HG02571 (cell line): ENCODE measurements around the gene CSF1.

ENCODE experiments used
- ATAC-seq: cut with Tn5 transposase; IDR thresholded peaks from one replicate; pipeline ENCODE4 v1.9.1; 2021; ENCODE audit warnings: mild to moderate bottlenecking, moderate library complexity; ENCODE audit not compliant: unreplicated experiment

CSF1 gene

DNA sequence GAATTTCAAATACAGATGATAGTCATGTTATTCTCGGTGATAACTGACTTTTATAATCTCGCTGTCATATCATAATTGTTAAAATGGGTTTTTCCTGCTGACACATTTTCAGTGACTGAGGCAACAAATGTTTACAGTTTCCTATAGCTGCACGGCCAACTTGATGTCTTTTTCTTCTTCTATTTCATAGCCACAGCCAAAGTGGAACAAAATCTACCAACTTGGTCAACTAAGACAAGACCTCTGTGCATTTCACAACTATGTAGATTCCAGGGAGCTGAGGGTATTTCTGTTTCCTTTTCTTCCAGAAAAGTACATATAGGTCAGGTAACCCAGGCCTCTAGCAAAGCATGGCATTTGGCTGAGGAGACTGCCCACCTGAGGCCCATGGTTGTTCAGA, 63.5 kb downstream of the CSF1 start:
- no peak for ATAC-seq

DNA sequence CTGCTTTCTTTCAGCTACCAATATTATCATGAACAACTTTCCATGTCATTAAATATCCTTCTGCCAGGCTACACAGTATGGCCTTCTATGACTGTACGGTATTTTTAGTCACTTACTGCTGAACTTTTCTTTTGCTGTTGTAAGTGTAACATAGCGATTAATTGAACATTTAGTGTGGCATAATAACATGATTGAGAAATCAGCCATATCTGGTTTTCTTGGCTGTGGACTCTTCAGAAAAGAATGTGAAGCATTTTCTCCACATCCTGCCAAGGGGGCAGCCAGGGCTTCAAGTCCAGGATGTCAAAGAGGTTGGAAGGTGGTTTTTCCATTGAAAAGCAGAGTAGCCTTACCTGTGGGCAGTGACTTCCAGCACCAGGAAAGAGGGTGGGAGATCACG, 65.1 kb downstream of the CSF1 start:
- no peak for ATAC-seq

DNA sequence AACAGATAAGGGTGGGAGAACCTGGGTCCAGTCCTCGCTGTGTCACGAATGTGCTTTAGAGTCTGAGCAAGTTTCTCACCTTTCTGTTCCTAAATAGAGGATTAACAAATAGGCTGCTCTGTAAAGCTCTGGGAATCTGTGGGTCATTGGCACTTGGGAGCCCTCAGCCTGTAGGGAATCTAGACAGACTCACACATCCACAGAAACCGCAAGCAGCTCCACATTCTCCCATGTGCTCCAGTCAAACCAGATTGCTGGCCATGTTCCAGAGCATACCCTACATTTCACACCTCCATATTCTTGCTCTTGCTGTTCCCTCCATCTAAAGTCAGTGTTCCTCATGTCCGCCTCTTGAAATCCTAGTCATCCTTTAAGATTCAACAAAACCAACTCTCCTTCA, 66.1 kb downstream of the CSF1 start:
- no peak for ATAC-seq

DNA sequence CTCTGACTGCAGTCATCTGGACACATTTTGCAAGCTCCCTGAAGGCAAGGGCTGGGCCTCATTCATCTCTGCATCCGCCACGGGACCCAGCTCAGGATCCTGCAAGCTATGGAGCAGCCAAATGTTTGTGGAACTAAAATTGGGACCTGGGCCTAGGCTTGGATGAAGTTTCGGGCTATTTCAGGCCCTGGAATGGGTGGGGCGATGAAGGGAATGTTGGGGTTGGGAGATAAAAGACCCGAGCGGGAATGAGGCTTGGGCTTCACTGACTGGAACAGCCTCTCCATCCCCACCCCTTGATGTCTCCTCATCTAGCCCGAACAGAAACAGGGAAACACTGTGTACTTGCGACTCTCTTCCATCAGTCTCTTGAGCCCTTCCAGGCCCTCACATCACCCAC, 66.6 kb downstream of the CSF1 start:
- ATAC-seq, result no peak

DNA sequence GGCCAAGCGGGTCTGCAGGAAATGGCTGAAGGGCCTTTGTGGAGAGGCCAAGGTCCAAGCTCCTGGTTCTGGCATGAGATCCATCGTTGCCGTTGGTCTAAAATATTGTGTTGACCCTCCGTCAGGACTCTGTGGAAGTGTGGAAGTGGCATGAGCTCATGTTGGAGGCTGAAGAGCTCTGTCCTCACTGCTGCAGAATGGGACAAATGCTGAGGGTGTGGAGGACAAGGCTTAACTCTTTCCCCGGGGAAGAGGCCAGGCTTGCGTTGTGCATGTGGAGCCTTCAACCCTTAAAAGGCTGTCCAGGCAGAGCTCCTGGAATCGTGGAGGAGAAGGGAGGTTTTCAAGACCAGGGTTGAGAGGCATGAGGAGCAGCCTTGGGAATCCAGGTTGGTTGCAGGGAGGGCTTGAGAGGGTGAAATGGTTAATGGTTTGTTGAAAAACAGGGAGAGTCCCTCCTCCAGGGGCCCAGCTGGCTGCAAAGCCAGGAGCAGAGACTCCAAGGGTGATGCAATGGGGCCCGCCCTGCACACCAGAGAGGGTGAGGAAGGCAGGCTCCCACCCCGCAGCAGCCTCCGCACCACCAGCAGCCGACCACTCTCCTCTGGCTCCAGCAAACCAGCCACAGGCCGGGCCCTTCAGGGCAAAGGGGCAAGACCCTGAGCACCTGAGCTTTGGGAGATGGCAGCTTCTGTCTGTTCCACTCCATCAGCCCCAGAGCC, 67.2 kb downstream of the CSF1 start:
- ATAC-seq, result no peak

DNA sequence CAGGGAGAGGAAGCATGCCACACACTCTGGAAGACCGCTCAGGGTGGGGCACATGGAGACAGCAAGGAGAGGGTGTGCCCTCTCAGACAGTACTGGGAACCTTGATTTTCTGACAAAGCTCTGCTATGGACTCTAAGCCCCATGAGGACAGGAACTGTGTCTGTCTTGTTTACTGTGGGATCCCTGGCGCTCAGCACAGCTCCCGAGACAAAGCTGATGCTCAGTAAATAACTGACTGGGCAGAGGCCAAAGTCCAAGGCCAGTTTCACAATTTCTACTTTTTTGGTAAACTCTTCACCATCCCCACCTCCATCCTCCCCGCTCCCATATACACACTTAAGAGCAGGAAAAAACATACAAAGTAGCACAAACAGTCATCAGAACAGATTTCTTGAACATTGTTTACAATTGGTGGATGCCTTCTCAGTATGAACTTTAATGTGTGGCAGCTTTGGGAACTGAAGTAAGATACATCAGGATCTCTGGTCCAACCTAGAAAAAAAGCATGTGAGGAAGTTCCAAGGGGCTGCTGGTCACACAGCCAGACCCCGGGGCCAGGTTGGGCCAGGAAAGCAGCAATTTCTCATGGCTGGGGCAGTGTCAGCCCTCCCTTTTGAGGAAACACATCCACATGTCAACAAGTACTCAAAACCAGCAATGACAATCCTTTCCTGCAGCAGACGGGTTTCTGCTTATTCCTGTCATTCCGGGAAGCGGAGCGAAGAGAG, 68.3 kb downstream of the CSF1 start:
- ATAC-seq, result no peak

DNA sequence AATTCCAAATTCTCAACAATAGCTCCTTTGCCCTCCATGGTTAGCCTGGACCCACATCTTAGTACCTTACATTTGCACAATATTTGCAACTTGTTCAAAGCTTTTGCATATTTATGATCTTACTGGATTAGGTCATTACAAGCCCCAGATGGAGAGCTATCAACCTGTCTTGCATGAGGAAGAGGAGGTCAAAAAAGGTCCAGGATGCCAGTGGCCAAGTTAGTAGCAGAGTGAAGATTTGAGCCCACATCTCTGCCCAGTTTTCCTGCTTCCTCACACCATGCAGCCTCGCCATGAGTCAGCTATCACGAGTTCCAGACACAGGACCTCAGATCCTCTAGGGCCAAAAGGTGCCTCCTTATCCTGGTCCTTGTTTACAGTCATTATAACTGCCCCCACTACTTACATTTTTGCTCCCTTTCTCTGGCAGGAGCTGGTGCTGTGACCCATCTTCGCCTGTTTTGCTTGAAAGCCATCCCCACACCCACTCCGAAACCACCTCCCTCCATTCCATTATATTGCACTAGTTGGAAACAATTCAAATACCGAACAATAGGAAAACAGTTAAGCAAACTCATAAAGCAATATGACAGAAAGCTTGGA, 68.9 kb downstream of the CSF1 start:
- ATAC-seq, result no peak
